ENCODE results near the gene ACE2.

The ACE2 gene

DNA sequence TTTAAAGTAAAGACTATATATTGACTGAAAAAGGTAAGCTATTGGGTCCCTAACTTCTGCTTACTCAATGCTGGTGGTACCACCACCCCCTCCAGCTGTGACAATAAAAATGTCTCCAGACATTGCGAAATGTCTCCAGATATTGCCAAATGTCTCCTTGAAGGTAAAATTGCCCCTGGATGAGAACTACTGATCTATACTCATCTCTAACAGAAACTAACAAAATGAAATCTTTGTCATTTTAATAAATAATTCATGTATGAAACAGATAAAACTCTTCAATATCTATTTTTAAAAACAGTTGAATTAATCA lies 43.8 kb upstream of the ACE2 start:
- TF ChIP-seq, protein P1, sequence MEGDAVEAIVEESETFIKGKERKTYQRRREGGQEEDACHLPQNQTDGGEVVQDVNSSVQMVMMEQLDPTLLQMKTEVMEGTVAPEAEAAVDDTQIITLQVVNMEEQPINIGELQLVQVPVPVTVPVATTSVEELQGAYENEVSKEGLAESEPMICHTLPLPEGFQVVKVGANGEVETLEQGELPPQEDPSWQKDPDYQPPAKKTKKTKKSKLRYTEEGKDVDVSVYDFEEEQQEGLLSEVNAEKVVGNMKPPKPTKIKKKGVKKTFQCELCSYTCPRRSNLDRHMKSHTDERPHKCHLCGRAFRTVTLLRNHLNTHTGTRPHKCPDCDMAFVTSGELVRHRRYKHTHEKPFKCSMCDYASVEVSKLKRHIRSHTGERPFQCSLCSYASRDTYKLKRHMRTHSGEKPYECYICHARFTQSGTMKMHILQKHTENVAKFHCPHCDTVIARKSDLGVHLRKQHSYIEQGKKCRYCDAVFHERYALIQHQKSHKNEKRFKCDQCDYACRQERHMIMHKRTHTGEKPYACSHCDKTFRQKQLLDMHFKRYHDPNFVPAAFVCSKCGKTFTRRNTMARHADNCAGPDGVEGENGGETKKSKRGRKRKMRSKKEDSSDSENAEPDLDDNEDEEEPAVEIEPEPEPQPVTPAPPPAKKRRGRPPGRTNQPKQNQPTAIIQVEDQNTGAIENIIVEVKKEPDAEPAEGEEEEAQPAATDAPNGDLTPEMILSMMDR (IDR thresholded peaks at IDR 0.05) = no peak
- no peaks in the 10 kb centered on the region for H3K27me3 ChIP-seq (ENCODE audit: control insufficient read depth, insufficient read depth, low read length)
- H3K4me1 ChIP-seq = no peaks in the 10 kb centered on the region

DNA sequence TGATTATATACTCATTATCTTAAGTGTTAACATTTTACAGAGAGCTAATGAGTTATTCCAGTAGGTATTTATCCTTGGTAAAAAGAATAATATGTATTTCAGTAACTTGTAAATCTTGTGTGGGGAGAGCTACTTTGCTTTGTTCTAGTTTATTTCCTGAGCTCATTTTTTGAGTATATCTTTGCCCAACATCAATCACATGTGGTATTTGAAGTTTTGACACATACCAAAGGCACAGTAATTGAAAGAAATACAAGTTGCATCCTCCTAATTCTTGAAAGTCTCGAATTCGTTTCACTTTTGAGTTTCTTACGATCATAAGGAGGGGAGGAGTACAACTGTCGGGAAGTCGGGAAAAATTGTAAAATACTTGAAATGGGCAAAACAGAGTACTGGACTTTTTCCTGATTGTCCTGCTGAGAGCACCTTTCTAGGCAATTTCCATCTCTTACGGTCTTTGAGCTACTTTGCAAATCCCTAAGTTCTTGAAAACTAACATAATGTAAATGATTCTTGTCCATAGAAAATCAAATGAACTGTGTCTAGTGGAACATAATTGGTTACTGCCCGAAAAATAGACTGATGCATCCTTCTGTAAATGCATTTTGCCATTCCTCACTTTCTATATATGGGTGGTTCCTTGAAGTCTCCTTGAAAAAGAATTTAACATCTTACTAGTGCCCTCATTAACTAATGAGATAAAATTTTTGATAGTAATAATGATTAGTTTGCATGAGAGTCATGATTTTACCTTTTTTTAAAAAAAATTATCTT lies 43.2 kb upstream of the ACE2 start:
- H3K27ac ChIP-seq = no peak overlapping the region
- no peaks in the 10 kb centered on the region for H3K36me3 ChIP-seq (ENCODE audit: control insufficient read depth, insufficient read depth, low read length)
- no peaks in the 10 kb centered on the region for H3K27me3 ChIP-seq (ENCODE audit: control insufficient read depth, insufficient read depth, low read length)

More for the DNA sequence above, 43.8 kb upstream of the ACE2 start:
- Histone ChIP-seq H2AFZ (no peak overlapping the region), H3K4me3 (ENCODE audit: low read depth, low read length) (no peak overlapping the region), H3K79me2 (no peaks in the 10 kb centered on the region), H3K36me3 (ENCODE audit: control insufficient read depth, insufficient read depth, low read length) (no peaks in the 10 kb centered on the region), H3K9me3 (ENCODE audit: control insufficient read depth, low read length) (no peaks in the 10 kb centered on the region), H3K27ac (no peak overlapping the region), H3K9ac (no peak overlapping the region), H3K4me2 (ENCODE audit: low read length) (no peak overlapping the region)

DNA sequence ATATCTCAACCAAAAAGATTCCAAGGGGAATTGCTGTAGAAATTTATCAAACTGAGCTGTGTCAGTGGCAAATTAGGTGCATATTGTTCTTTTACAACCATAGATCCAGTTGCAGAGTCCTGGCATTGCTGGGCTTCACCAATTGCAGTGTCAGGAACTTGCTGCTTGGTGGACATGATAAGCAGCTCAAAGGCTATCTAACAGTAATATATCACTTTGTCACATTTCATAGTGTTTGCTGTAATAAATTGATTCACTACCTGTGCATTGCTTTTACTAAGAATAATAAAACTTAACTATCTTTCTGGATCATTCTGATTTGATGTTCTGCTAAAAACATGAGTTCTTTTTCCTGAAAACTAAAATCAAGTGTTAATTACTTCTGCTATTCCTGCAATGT lies 30.9 kb upstream of the ACE2 start:
- no peak overlapping the region for H3K9ac ChIP-seq
- no peak overlapping the region for H3K4me2 ChIP-seq (ENCODE audit: low read length)
- no peaks in the 10 kb centered on the region for H3K79me2 ChIP-seq
- H3K36me3 ChIP-seq (ENCODE audit: control insufficient read depth, insufficient read depth, low read length) = no peaks in the 10 kb centered on the region
- no peaks in the 10 kb centered on the region for H3K9me3 ChIP-seq (ENCODE audit: control insufficient read depth, low read length)
- H3K27ac ChIP-seq = no peak overlapping the region
- TF ChIP-seq, protein P1 (IDR thresholded peaks at IDR 0.05) = no peak
- H3K27me3 ChIP-seq (ENCODE audit: control insufficient read depth, insufficient read depth, low read length) = no peaks in the 10 kb centered on the region
- H3K4me1 ChIP-seq = no peaks in the 10 kb centered on the region
- H2AFZ ChIP-seq = no peak overlapping the region
- no peak overlapping the region for H3K4me3 ChIP-seq (ENCODE audit: low read depth, low read length)

More for the DNA sequence above, 43.2 kb upstream of the ACE2 start:
- Histone ChIP-seq H2AFZ (no peak overlapping the region), H3K4me1 (no peaks in the 10 kb centered on the region), H3K4me2 (ENCODE audit: low read length) (no peak overlapping the region), H3K79me2 (no peaks in the 10 kb centered on the region), H3K9ac (no peak overlapping the region), H3K9me3 (ENCODE audit: control insufficient read depth, low read length) (no peaks in the 10 kb centered on the region), H3K4me3 (ENCODE audit: low read depth, low read length) (no peak overlapping the region)
- TF ChIP-seq, protein P1 (IDR thresholded peaks at IDR 0.05) = no peak

DNA sequence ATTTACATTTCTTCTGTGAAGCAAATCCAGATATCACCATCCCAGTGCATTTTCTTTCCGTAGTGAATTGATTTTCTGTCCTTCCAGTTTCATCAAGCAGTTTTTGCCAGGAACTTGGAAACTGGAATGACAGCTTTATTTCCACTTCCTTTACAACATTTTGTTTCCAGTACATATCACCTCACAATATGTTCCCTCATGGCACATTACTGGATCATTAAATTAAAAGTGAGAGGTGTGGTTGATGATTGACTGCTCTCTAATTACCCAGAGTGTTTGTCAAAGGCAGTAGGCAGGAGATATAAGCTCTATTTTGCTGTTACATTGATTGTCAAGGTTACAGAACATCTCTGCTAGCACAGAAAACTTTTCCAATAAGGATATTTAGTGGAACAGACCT lies 22.3 kb upstream of the ACE2 start:
- TF ChIP-seq, protein P1 (IDR thresholded peaks at IDR 0.05) = no peak
- H3K9ac ChIP-seq = no peak overlapping the region
- H3K79me2 ChIP-seq = no peaks in the 10 kb centered on the region
- no peaks in the 10 kb centered on the region for H3K9me3 ChIP-seq (ENCODE audit: control insufficient read depth, low read length)
- H2AFZ ChIP-seq = no peak overlapping the region
- no peak overlapping the region for H3K4me2 ChIP-seq (ENCODE audit: low read length)
- no peak overlapping the region for H3K4me3 ChIP-seq (ENCODE audit: low read depth, low read length)
- H3K27me3 ChIP-seq (ENCODE audit: control insufficient read depth, insufficient read depth, low read length) = no peaks in the 10 kb centered on the region
- no peaks in the 10 kb centered on the region for H3K4me1 ChIP-seq
- no peaks in the 10 kb centered on the region for H3K36me3 ChIP-seq (ENCODE audit: control insufficient read depth, insufficient read depth, low read length)
- H3K27ac ChIP-seq = no peak overlapping the region

Data from parathyroid adenoma (tissue), 2 donors.